Ishikawa (cell line): ENCODE data around the gene COL23A1.

ENCODE experiments used
- CEBPB ChIP-seq: IDR thresholded peaks from 2 replicates; pipeline ENCODE4 v1.6.1; 2012
- EP300 ChIP-seq: IDR thresholded peaks from 2 replicates; pipeline ENCODE4 v1.6.1; 2012; ENCODE audit warnings: borderline replicate concordance
- MAX ChIP-seq: IDR thresholded peaks from 2 replicates; pipeline ENCODE4 v1.6.1; 2012
- RAD21 ChIP-seq: IDR thresholded peaks from 2 replicates; pipeline ENCODE4 v1.6.1; 2012; ENCODE audit warnings: low read depth
- REST ChIP-seq: IDR thresholded peaks from 2 replicates; pipeline ENCODE4 v1.6.1; 2012; ENCODE audit warnings: low read depth, mild to moderate bottlenecking
- TAF1 ChIP-seq: IDR thresholded peaks from 2 replicates; pipeline ENCODE4 v1.6.1; 2012; ENCODE audit warnings: low read depth, mild to moderate bottlenecking
- TCF12 ChIP-seq: IDR thresholded peaks from 2 replicates; pipeline ENCODE4 v1.6.1; 2012; ENCODE audit warnings: low read depth
- TEAD4 ChIP-seq: IDR thresholded peaks from 2 replicates; pipeline ENCODE4 v1.6.1; 2012
- YY1 ChIP-seq: IDR thresholded peaks from 2 replicates; pipeline ENCODE4 v1.6.1; 2012; ENCODE audit warnings: low read depth
- TF ChIP-seq, protein P1 (sequence below): IDR thresholded peaks from 2 replicates; pipeline ENCODE4 v1.6.1; 2012

DNA sequence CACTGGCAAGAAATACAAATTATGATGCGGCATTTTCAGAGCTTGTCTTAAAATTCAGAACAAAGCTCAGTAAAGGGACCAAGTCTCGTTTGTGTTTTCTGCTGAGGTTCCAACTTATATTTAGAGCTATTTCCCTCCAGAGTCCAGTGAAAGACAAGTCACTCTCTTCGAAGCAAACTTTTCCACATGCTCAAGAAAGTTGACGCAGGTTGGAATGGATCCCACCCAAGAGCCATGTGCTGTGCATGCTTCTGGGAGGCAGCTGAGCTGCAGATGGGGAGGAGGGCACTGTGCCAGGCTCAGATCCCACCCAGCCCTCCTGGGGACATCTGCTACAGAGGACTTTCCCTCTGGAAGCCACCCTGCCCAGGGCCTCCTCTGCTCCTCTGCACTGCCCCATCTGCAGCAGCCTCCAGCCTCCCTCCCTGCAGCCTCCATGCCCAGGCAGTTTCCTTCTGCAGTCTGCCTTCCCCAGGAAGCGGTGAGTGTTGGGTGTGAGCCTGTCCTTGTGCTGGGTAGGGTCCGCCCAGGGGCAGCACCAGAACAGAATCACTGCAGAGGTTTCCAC lies 75.3 kb downstream of the COL23A1 start:
- TF ChIP-seq REST (no peak), YY1 (no peak), CEBPB (no peak), TAF1 (no peak), TEAD4 (no peak), EP300 (no peak), RAD21 (no peak), TCF12 (no peak), MAX (no peak)
- TF ChIP-seq, protein P1, sequence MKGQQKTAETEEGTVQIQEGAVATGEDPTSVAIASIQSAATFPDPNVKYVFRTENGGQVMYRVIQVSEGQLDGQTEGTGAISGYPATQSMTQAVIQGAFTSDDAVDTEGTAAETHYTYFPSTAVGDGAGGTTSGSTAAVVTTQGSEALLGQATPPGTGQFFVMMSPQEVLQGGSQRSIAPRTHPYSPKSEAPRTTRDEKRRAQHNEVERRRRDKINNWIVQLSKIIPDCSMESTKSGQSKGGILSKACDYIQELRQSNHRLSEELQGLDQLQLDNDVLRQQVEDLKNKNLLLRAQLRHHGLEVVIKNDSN: no peak
